MM.1S (cell line): Measurements from ENCODE around the gene FGD4.
"Not testable (repeated sequence)": the region's sequence is repeated elsewhere in the genome, so short reads cannot be mapped to it uniquely, and the experiment has no call there.

Experiments
- DNase-seq: peaks from one replicate; pipeline ENCODE4 v3.0.0-alpha.2; 2015
- H2AFZ ChIP-seq: fragments of 300-600 bp; sonication (generic); 2 replicates; pipeline ENCODE4 v1.6.0; 2016; ENCODE audit warnings: antibody characterized with exemption, low read length
- H3F3A ChIP-seq: fragments of 300-600 bp; sonication (generic); 2 replicates; pipeline ENCODE4 v1.6.1; 2016; ENCODE audit warnings: mild to moderate bottlenecking, antibody characterized with exemption, low read length, moderate library complexity, mixed read lengths; ENCODE audit not compliant: insufficient read depth
- H3K27ac ChIP-seq: fragments of 300-600 bp; sonication (generic); 2 replicates; pipeline ENCODE4 v1.5.1; 2016; ENCODE audit warnings: mild to moderate bottlenecking, low read length
- H3K27me3 ChIP-seq: fragments of 300-600 bp; sonication (generic); replicated peaks from 2 replicates; pipeline ENCODE4 v1.6.0; 2016; ENCODE audit warnings: low read length; ENCODE audit not compliant: insufficient read depth
- H3K36me3 ChIP-seq: fragments of 300-600 bp; sonication (generic); replicated peaks from 2 replicates; pipeline ENCODE4 v1.6.1; 2016; ENCODE audit warnings: mild to moderate bottlenecking, low read length, mixed read lengths; ENCODE audit not compliant: insufficient read depth
- H3K4me1 ChIP-seq: fragments of 300-600 bp; sonication (generic); 2 replicates; pipeline ENCODE4 v1.6.1; 2016; ENCODE audit warnings: low read length, mixed read lengths
- H3K4me2 ChIP-seq: fragments of 300-600 bp; sonication (generic); 2 replicates; pipeline ENCODE4 v1.6.0; 2016; ENCODE audit warnings: low read depth, low read length
- H3K4me3 ChIP-seq: fragments of 300-600 bp; sonication (generic); 2 replicates; pipeline ENCODE4 v1.5.1; 2016; ENCODE audit warnings: low read length, mixed read lengths
- H3K79me2 ChIP-seq: fragments of 300-600 bp; sonication (generic); 2 replicates; pipeline ENCODE4 v1.6.1; 2016; ENCODE audit warnings: mixed run types, low read length, mixed read lengths
- H3K9ac ChIP-seq: fragments of 300-600 bp; sonication (generic); 2 replicates; pipeline ENCODE4 v1.6.1; 2016; ENCODE audit warnings: low read length, mixed read lengths
- H3K9me2 ChIP-seq: fragments of 300-600 bp; sonication (generic); replicated peaks from 2 replicates; pipeline ENCODE4 v1.6.1; 2016; ENCODE audit warnings: mild to moderate bottlenecking, low read length, mixed read lengths; ENCODE audit not compliant: insufficient read depth
- H3K9me3 ChIP-seq: fragments of 300-600 bp; sonication (generic); replicated peaks from 2 replicates; pipeline ENCODE4 v1.6.1; 2016; ENCODE audit warnings: mild to moderate bottlenecking, low read length, mixed read lengths; ENCODE audit not compliant: insufficient read depth
- H4K20me1 ChIP-seq: fragments of 300-600 bp; sonication (generic); 2 replicates; pipeline ENCODE4 v1.6.1; 2016; ENCODE audit warnings: mild to moderate bottlenecking, low read length, moderate library complexity, mixed read lengths; ENCODE audit not compliant: insufficient read depth
- EZH2 ChIP-seq: fragments of 300-600 bp; sonication (generic); optimal IDR thresholded peaks from 2 replicates; pipeline ENCODE3; 2017; ENCODE audit warnings: low read depth, mild to moderate bottlenecking, antibody characterized with exemption, low read length, mixed read lengths
- EZH2phosphoT487 ChIP-seq: fragments of 300-600 bp; sonication (generic); IDR thresholded peaks from 2 replicates; pipeline ENCODE4 v1.6.1; 2018; ENCODE audit warnings: antibody characterized with exemption, low read length
- TF ChIP-seq, protein P1 (sequence below): fragments of 300-600 bp; sonication (generic); IDR thresholded peaks from 2 replicates; pipeline ENCODE4 v1.5.1; 2016; ENCODE audit warnings: antibody characterized with exemption, low read length, mixed read lengths

FGD4 gene

DNA sequence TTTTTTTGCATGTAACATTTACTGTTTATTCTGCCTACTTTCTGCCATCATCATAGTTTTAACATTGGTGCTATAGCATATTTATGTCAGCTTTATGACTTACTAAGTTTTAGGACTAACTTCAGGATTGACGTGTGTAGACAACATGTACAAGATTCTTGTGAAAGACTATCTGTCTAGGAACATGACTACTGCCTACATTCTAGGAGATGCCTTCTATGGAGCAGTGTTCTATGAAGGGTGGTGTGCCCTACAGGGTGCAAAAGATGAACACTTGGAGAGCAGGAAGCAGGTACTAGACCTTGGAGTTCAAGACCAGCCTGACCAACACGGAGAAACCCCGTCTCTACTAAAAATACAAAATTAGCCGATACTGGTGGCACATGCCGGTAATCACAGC lies 118.6 kb downstream of the FGD4 start:
- Histone ChIP-seq H3K4me3 (no peak overlapping the region), H3F3A (peaks cover 16% of the 10 kb centered on the region), H3K4me1 (peaks cover 36% of the 10 kb centered on the region), H3K27ac (no peak overlapping the region), H3K79me2 (no peaks in the 10 kb centered on the region), H4K20me1 (no peaks in the 10 kb centered on the region), H3K36me3 (no peaks in the 10 kb centered on the region), H3K9me3 (no peaks in the 10 kb centered on the region), H3K4me2 (no peak overlapping the region), H3K9me2 (no peaks in the 10 kb centered on the region), H3K27me3 (no peaks in the 10 kb centered on the region), H2AFZ (no peak overlapping the region), H3K9ac (no peak overlapping the region)
- TF ChIP-seq EZH2phosphoT487 (no peak), EZH2 (no peak)
- TF ChIP-seq, protein P1, sequence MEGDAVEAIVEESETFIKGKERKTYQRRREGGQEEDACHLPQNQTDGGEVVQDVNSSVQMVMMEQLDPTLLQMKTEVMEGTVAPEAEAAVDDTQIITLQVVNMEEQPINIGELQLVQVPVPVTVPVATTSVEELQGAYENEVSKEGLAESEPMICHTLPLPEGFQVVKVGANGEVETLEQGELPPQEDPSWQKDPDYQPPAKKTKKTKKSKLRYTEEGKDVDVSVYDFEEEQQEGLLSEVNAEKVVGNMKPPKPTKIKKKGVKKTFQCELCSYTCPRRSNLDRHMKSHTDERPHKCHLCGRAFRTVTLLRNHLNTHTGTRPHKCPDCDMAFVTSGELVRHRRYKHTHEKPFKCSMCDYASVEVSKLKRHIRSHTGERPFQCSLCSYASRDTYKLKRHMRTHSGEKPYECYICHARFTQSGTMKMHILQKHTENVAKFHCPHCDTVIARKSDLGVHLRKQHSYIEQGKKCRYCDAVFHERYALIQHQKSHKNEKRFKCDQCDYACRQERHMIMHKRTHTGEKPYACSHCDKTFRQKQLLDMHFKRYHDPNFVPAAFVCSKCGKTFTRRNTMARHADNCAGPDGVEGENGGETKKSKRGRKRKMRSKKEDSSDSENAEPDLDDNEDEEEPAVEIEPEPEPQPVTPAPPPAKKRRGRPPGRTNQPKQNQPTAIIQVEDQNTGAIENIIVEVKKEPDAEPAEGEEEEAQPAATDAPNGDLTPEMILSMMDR, result no peak
- DNase-seq, result no peak

DNA sequence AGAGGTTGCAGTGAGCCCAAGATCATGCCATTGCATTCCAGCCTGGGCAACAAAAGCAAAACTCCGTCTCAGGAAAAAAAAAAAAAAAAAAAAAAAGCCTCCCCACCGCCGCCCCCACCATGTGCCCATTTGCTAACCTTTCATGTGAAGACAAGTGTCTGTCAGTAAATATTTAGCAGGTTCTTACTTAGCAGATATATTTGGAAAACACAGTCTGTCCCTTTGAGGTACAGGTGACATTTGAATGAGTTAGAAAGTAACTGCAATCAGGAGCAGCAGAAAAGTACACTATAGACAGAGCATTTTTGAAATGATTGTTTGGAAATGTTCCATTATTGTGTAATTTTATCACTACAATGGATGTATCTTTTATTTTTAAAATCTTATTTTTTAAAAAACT lies 119.7 kb downstream of the FGD4 start:
- H2AFZ ChIP-seq, result no peak overlapping the region
- DNase-seq, result no peak
- no peaks in the 10 kb centered on the region for H3K36me3 ChIP-seq
- no peak overlapping the region for H3K4me2 ChIP-seq
- H3K27ac ChIP-seq, result no peak overlapping the region
- H3K9me3 ChIP-seq, result no peaks in the 10 kb centered on the region
- H3K4me3 ChIP-seq, result no peak overlapping the region
- H3K9ac ChIP-seq, result no peak overlapping the region
- H3F3A ChIP-seq, result peaks cover 26% of the 10 kb centered on the region
- no peaks in the 10 kb centered on the region for H3K27me3 ChIP-seq
- TF ChIP-seq, protein P1, result no peak
- TF ChIP-seq EZH2 (no peak), EZH2phosphoT487 (no peak)
- no peaks in the 10 kb centered on the region for H4K20me1 ChIP-seq
- H3K9me2 ChIP-seq, result no peaks in the 10 kb centered on the region
- H3K4me1 ChIP-seq, result peaks cover 43% of the 10 kb centered on the region
- H3K79me2 ChIP-seq, result no peaks in the 10 kb centered on the region

DNA sequence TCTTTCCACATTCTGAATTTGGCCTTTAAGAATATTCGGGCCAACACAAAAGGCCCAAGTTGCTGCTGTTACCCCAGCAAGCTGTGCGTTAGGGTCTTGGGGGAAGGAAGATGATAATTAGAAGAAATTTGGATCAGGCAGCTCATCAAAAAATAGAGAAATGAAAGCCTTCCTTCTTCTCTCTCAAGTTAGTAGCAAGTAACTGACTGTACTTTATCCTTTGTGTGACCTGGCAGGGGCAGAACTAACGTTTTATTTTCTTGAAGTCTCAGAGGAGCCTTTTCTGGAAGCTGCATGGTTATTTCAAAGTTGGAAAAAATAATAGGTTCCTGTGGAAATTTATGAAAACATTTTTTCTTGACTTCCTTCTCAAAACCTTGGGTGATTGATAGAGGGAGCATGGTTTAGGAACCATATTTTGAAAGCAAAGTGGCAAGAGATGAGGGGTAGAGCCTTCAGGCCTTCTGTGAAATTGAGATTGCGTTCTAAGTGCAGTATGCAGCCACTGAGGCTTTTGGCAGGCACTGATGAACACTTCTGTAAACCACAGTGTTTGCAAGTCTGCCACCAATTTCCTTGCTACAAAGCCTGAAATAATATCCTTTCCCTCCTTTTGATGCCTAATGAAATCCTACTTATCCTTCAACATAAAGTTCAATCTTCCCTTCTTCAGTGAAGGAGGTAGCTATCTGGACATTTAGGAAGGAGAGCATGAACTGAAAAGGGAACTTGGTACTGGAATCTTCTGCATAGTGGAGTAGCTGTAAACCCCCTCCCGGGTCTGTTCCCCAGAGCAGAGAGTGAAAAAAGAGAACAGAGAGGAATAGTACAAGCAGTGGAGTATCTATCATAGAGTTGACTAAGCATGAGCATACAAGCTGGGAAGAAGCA lies 123.2 kb downstream of the FGD4 start:
- no peak for TF ChIP-seq EZH2phosphoT487
- no peak for TF ChIP-seq EZH2
- TF ChIP-seq, protein P1, result no peak
- DNase-seq, result peak; percentile 61
- H3K4me3 ChIP-seq, result peak overlapping the region; percentile 39

DNA sequence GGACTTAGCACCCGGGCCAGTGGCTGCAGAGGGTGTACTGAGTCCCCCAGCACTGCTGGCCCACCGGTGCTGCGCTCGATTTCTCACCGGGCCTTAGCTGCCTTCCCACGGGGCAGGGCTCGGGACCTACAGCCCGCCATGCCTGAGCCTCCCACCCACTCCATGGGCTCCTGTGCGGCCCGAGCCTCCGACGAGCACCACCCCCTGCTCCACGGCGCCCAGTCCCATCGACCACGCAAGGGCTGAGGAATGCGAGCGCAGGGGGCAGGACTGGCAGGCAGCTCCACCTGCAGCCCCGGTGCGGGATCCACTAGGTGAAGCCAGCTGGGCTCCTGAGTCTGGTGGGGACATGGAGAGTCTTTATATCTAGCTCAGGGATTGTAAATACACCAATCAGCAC lies 126.4 kb downstream of the FGD4 start:
- peaks cover 32% of the 10 kb centered on the region for H3F3A ChIP-seq
- not testable (repeated sequence) for H3K9ac ChIP-seq

More for the DNA sequence above, 123.2 kb downstream of the FGD4 start:
- Histone ChIP-seq H2AFZ (peak overlapping the region; percentile 43), H3K36me3 (no peaks in the 10 kb centered on the region), H3K27me3 (no peaks in the 10 kb centered on the region), H3K9me2 (no peaks in the 10 kb centered on the region), H3K4me2 (peak overlapping the region; percentile 86), H3K79me2 (no peaks in the 10 kb centered on the region), H3K27ac (peak overlapping the region; percentile 97), H3F3A (peaks cover 32% of the 10 kb centered on the region), H3K4me1 (peaks cover 44% of the 10 kb centered on the region), H3K9ac (peak overlapping the region; percentile 75), H4K20me1 (no peaks in the 10 kb centered on the region), H3K9me3 (no peaks in the 10 kb centered on the region)

DNA sequence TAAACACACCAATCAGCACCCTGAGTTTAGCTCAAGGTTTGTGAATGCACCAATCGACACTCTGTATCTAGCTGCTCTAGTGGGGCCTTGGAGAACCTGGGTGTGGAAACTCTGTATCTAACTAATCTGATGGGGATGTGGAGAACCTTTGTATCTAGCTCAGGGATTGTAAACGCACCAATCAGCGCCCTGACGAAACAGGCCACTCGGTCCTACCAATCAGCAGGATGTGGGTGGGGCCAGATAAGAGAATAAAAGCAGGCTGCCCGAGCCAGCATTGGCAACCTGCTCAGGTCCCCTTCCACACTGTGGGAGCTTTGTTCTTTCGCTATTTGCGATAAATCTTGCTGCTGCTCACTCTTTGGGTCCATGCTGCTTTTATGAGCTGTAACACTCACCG lies 127.0 kb downstream of the FGD4 start:
- H3K4me3 ChIP-seq, H3K9me3 ChIP-seq, H3K79me2 ChIP-seq, H2AFZ ChIP-seq, H4K20me1 ChIP-seq, H3K27me3 ChIP-seq, H3K27ac ChIP-seq, H3K9ac ChIP-seq, DNase-seq, H3K4me2 ChIP-seq, H3K9me2 ChIP-seq, H3K36me3 ChIP-seq: not testable (repeated sequence)
- Histone ChIP-seq H3K4me1 (peaks cover 35% of the 10 kb centered on the region), H3F3A (peaks cover 32% of the 10 kb centered on the region)

More for the DNA sequence above, 126.4 kb downstream of the FGD4 start:
- not testable (repeated sequence) for H3K36me3 ChIP-seq, H3K27ac ChIP-seq, H2AFZ ChIP-seq, H3K9me2 ChIP-seq, H3K9me3 ChIP-seq, H3K79me2 ChIP-seq, H3K4me2 ChIP-seq, H3K4me3 ChIP-seq, H3K27me3 ChIP-seq, DNase-seq, H4K20me1 ChIP-seq
- H3K4me1 ChIP-seq, result peaks cover 41% of the 10 kb centered on the region
